ENCODE results near the gene RABEP1. TPM values are rescaled to one million over a fixed set of nuclear protein-coding genes. Genes with fewer than 3 reads are reported as not detected.
"Not testable (repeated sequence)": the region's sequence is repeated elsewhere in the genome, so short reads cannot be mapped to it uniquely, and the experiment has no call there.

RABEP1 gene
- polyA plus RNA-seq, 1 of the 3 experiments (the other 2 are of a cell fraction): 9.7 TPM

DNA sequence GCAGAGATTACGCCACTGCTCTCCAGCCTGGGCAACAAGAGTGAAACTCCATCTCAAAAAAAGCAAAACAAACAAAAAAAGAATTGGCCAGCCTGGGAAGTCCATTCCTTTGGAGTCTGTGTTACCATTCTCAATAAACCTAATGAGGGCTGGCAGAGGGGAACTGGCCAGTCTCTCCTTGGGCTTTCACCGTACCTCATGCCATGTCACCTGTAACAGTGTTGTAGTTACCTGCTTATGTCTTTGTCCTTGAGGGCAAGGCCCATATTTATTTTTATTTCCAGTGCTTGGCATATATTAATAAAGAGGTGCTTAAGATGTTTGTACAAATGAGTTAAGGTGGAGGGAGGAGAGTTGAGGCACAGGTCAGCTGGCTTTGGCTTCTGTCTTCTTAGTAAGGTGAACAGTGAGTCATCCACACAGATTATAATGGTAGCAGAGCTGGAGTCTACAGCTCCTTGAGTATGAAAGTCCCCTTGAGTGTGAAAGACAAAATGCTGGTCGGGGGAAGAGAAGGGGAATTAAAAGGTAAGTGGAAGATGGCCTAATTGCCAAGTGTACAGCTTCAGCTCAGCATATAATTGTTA, 148.4 kb downstream of the RABEP1 start:
- POLR2A ChIA-PET: interaction anchor here (1.4 to 2.6 kb wide), 2 partner anchors 8 to 11 kb away, joined by 5 to 7 read pairs; partner anchors contain the start of genes C1QBP, NUP88 and RPAIN
- Histone ChIP-seq H3K4me1 (ENCODE audit: control insufficient read depth in 1 of 2, insufficient read depth in 2 of 2, low read depth in 1 of 2, low read length in 1 of 2) (peaks cover 0 to 4% of the 10 kb centered on the region in 2 experiments; a peak in 1 of 4 replicates), H3K9me3 (no peaks in the 10 kb centered on the region), H2AFZ (ENCODE audit: low read depth) (no peak overlapping the region), H3K9me2 (no peaks in the 10 kb centered on the region), H3K36me3 (replicated peaks in 1 of 2; ENCODE audit: control insufficient read depth in 1 of 2, insufficient read depth in 2 of 2, low read length in 1 of 2) (peaks cover 73 to 80% of the 10 kb centered on the region in 2 experiments), H4K20me1 (ENCODE audit: insufficient read depth) (no peaks in the 10 kb centered on the region), H3K4me3 (ENCODE audit: low read depth in 2 of 2, low read length in 1 of 2) (no peak overlapping the region), H3K79me2 (ENCODE audit: insufficient read depth) (peaks cover 12% of the 10 kb centered on the region; the same call in 1 of the 2 replicates), H3K27ac (ENCODE audit: low read depth in 2 of 2, low read length in 1 of 2) (no peak overlapping the region), H3K4me2 (no peak overlapping the region), H3K27me3 (ENCODE audit: insufficient read depth) (no peaks in the 10 kb centered on the region), H3F3A (replicated peaks; ENCODE audit: insufficient read depth) (peaks cover 17% of the 10 kb centered on the region), H3K9ac (no peak overlapping the region)
- TF ChIP-seq TAF1 (IDR thresholded peaks at IDR 0.05; ENCODE audit: borderline replicate concordance, low read depth, low read length): no peak
- TF ChIP-seq, protein P1, sequence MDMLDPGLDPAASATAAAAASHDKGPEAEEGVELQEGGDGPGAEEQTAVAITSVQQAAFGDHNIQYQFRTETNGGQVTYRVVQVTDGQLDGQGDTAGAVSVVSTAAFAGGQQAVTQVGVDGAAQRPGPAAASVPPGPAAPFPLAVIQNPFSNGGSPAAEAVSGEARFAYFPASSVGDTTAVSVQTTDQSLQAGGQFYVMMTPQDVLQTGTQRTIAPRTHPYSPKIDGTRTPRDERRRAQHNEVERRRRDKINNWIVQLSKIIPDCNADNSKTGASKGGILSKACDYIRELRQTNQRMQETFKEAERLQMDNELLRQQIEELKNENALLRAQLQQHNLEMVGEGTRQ (IDR thresholded peaks at IDR 0.05; ENCODE audit: borderline replicate concordance, low read depth, low read length): no peak
- no peak for TF ChIP-seq FOSL2 (IDR thresholded peaks at IDR 0.05; ENCODE audit: borderline replicate concordance, low read depth)
- no peak for TF ChIP-seq JUND (IDR thresholded peaks at IDR 0.05)
- no peak for TF ChIP-seq YY1 (IDR thresholded peaks at IDR 0.05; ENCODE audit: low read depth)
- TF ChIP-seq ELF1 (IDR thresholded peaks at IDR 0.05): no peak
- TF ChIP-seq, protein P2, sequence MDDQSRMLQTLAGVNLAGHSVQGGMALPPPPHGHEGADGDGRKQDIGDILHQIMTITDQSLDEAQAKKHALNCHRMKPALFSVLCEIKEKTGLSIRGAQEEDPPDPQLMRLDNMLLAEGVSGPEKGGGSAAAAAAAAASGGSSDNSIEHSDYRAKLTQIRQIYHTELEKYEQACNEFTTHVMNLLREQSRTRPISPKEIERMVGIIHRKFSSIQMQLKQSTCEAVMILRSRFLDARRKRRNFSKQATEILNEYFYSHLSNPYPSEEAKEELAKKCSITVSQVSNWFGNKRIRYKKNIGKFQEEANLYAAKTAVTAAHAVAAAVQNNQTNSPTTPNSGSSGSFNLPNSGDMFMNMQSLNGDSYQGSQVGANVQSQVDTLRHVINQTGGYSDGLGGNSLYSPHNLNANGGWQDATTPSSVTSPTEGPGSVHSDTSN (IDR thresholded peaks at IDR 0.05): no peak
- no peak for TF ChIP-seq CHD2 (IDR thresholded peaks at IDR 0.05; ENCODE audit: low read length, partially characterized antibody)
- TF ChIP-seq, protein P3, sequence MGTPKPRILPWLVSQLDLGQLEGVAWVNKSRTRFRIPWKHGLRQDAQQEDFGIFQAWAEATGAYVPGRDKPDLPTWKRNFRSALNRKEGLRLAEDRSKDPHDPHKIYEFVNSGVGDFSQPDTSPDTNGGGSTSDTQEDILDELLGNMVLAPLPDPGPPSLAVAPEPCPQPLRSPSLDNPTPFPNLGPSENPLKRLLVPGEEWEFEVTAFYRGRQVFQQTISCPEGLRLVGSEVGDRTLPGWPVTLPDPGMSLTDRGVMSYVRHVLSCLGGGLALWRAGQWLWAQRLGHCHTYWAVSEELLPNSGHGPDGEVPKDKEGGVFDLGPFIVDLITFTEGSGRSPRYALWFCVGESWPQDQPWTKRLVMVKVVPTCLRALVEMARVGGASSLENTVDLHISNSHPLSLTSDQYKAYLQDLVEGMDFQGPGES (IDR thresholded peaks at IDR 0.05; ENCODE audit: low read depth, low read length): no peak
- TF ChIP-seq GATA2 (CRISPR knock-in tag; IDR thresholded peaks at IDR 0.05): no peak
- no peak for TF ChIP-seq RFX5 (IDR thresholded peaks at IDR 0.05; ENCODE audit: low read length)
- TF ChIP-seq RXRA (IDR thresholded peaks at IDR 0.05; ENCODE audit: borderline replicate concordance, low read depth): no peak
- no peak for TF ChIP-seq NRF1 (IDR thresholded peaks at IDR 0.05; ENCODE audit: low read depth, low read length)
- WGBS (ENCODE audit: low lambda C conversion rate): 100% methylated on average over 3 of the region's 3 CpGs
- CTCF ChIA-PET: interaction anchor here (9.4 kb wide), 1 partner anchor 8 kb away, joined by 84 read pairs; the partner anchor contains the start of gene C1QBP
- no peak for DNase-seq

DNA sequence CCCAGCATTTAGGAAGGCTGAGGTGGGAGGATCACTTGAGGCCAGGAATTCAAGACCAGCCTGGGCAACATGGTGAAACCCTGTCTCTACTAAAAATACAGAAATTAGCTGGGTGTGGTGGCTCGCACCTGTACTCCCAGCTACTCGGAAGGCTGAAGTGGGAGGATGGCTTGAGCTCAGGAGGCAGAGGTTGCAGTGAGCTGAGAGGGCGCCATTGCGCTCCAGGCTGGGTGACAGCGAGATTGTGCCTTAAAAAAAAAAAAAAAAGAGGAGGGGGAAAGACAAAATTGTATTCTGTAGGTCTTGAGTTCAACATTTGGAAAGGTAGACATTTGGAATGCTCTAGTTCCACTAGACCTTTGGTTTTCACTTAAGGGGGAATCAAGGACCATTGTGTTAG, 149.2 kb downstream of the RABEP1 start:
- not testable (repeated sequence) for H3K9me2 ChIP-seq; H3K27me3 ChIP-seq (ENCODE audit: insufficient read depth); H3K4me1 ChIP-seq (ENCODE audit: control insufficient read depth in 1 of 2, insufficient read depth in 2 of 2, low read depth in 1 of 2, low read length in 1 of 2); DNase-seq; H3K27ac ChIP-seq (ENCODE audit: low read depth in 2 of 2, low read length in 1 of 2); H3K4me2 ChIP-seq; H2AFZ ChIP-seq (ENCODE audit: low read depth); H3K9ac ChIP-seq; H3K4me3 ChIP-seq (ENCODE audit: low read depth in 2 of 2, low read length in 1 of 2); H3K9me3 ChIP-seq; H4K20me1 ChIP-seq (ENCODE audit: insufficient read depth)
- ChIA-PET POLR2A (interaction anchor here (2.6 kb wide), 1 partner anchor 8 kb away, joined by 7 read pairs; the partner anchor contains the start of gene C1QBP), CTCF (interaction anchor here (9.4 kb wide), 1 partner anchor 8 kb away, joined by 84 read pairs; the partner anchor contains the start of gene C1QBP)
- Histone ChIP-seq H3F3A (replicated peaks; ENCODE audit: insufficient read depth) (peaks cover 17% of the 10 kb centered on the region), H3K79me2 (ENCODE audit: insufficient read depth) (peaks cover 17% of the 10 kb centered on the region), H3K36me3 (replicated peaks in 1 of 2; ENCODE audit: control insufficient read depth in 1 of 2, insufficient read depth in 2 of 2, low read length in 1 of 2) (peaks cover 67 to 77% of the 10 kb centered on the region in 2 experiments)
- 90% methylated on average over 5 of the region's 5 CpGs for WGBS (ENCODE audit: low lambda C conversion rate)
